ENCODE measurements around the gene STK32C.
"Not testable (repeated sequence)": the region's sequence is repeated elsewhere in the genome, so short reads cannot be mapped to it uniquely, and the experiment has no call there.

Gene STK32C

DNA sequence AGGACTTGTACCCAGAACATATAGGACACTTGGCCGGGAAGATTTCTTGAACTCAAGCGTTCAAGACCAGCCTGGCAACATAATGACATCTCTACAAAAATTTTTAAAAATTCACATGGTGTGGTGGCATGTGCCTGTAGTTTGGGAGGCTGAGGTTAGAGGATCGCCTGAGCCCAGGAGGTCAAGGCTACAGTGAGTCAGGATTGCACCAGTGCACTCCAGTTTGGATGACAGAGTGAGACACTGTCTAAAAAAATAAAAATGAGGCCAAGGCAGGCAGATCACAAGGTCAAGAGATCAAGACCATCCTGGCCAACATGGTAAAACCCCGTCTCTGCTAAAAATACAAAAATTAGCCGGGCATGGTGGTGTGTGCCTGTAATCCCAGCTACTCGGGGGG lies 9.7 kb upstream of the STK32C start:
- not testable (repeated sequence) for DNase-seq

DNA sequence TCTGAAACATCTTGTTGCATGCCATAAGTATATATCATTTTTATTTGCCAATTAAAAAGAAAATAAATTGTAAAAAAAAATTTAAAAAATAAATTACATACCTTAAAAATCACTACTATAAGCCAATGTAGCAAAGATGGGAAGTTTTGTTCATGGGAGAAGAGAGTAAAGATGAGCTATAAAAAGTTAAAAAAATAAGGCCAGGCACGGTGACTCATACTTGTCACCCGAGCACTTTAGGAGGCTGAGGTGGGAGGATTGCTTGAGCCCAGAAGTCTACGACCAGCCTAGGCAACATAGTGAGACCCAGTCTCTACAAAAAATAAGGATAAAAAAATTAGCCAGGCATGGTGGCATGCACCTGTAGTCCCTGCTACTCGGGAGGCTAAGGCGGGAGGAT lies 8.4 kb upstream of the STK32C start:
- DNase-seq = no peak

- DNase-seq = not testable (repeated sequence)
Measured at GRCh38 chr10:132314881-132315280, 7.1 kb upstream of the STK32C start.

DNA sequence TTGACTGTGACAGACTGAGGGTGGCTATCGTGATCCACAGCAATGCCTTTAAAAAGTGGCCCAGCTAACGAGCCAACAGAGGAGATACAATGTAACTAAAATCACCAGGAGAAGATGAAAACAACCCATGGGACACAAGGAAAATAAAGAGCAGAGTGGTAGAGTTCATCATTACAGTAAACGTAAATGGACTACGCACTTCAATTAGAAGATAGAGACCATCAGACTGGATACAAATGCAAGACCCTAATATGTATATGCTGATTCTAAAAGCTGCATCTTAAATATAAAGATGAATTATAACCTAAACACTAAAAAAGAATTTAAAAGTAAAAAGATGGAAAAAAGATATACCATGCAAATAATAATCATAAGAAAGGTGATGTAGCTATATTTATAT lies 6.6 kb upstream of the STK32C start:
- no peak for DNase-seq

DNA sequence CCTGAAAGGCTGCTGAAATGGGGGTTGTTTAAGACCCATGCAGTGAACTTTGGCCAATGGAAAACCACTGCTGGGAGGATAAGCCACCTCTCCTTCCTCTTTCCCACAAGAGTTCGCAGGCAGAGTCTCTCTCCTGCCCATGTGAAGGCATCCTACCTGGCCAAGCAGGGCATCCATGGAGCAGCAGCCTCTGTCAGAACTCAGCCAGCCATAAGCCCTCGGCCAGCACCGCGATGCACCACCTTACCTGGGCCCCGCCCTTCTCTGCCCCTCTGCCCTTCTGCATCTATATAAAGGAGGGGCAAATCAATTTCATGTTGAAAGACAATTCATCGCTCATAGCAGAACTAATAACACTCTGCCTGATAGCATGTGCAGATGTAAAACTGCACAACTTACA lies 6.1 kb upstream of the STK32C start:
- DNase-seq = no peak

DNA sequence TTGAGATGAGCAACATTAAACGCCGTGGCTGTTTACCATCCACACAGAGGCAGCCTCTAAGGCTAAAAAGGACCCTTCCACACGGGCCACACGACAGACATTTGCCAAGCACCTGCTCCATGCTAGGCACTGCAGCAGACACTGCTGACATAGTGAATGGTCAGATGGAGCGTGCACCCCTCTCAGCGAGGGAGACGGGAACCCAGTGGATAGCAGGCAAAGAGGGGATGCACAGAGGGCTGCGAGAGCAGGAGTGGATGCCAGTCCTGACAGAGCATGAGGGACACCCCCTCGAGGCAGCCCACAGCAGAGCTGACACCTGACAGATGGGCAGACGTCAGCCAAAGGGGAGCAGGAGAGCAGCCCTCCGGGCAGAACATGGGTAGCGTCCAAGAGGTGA lies 5.6 kb upstream of the STK32C start:
- DNase-seq = no peak

GRCh38 chr10:132311338-132311939 lies 3.7 kb upstream of the STK32C start:
- DNase-seq = no peak

DNA sequence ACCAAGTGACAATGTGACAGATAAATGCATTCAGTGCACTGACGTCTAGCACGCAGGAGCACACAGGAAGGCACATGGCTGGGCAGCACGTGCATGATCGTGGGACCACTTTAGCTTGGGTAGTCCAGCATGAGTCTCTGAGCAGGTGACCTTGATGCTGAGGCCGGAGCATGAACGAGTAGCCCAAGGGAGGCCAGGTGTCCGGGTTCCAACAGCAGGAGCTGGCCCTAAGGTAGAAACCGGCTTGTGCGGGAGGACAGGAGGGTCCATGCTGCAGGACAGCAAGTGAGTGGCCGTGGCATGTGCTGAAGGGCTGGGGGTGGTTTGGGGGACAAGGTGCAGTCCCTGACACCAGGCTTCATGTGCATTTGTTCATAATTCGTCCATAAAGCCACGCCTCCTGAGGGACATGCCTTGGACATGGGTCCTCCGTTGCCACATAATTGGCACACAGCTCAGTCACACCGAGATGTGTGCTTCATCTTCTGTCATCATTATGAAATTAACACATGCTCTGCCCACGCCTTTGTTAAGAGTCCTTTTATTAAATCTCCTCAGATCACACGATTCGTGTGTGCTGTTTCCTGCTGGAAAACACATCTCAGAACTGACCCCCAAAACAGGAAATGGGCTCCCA lies 3.1 kb upstream of the STK32C start:
- DNase-seq = no peak

DNA sequence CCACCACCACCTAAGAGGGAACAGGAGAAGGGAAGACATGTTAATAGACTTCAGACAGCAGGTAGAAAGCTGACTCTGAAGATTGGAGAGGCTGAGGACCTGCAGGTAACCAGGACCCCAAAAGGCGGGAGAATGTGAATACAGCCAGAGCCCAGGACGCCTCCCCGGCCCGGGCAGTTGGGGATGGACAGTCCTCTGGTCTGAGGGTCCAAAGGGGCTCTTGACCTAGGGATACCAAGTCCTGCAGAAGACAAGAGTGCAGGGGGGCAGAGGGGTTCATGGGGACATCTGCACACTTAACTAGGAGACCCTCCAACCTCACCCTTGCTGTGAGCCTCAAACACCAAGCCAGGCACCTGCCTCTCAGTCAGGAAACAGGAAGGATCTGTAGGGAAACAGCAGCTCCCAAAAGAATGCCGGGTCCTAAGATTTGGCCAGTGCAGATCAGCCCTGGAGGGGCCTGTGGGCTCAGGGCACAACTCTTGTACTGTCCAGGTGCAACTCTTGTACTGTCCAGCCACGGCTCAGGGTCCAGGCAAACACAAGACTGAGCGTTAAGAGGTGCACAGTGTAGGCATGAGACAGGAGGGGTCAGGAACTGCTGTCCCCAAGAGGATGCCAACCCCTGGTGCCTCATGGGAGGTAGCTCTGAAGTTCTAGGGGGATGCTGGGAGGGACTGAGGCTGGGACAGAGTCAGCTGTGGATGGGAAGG lies 2.3 kb upstream of the STK32C start:
- no peak for DNase-seq

DNA sequence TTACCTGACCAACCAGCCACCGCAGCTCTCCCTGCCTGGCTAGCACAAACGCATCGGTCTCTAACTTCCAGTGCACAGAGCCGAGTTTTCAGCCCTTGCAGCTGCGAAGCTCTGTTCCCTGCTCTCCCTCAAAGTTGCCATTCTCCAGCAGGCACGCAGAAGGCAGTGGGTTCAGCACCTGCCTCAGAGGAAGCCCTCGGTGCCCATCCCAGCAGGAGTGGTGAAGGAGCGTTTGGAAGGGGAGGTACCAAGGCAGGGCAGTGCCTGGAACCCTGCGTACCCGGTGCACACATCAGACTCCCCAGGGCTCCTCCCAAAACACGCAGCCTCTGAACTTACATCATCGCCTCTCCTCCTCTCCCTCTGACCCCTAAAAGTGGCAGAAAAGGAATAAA lies 1.7 kb upstream of the STK32C start:
- DNase-seq = no peak

DNA sequence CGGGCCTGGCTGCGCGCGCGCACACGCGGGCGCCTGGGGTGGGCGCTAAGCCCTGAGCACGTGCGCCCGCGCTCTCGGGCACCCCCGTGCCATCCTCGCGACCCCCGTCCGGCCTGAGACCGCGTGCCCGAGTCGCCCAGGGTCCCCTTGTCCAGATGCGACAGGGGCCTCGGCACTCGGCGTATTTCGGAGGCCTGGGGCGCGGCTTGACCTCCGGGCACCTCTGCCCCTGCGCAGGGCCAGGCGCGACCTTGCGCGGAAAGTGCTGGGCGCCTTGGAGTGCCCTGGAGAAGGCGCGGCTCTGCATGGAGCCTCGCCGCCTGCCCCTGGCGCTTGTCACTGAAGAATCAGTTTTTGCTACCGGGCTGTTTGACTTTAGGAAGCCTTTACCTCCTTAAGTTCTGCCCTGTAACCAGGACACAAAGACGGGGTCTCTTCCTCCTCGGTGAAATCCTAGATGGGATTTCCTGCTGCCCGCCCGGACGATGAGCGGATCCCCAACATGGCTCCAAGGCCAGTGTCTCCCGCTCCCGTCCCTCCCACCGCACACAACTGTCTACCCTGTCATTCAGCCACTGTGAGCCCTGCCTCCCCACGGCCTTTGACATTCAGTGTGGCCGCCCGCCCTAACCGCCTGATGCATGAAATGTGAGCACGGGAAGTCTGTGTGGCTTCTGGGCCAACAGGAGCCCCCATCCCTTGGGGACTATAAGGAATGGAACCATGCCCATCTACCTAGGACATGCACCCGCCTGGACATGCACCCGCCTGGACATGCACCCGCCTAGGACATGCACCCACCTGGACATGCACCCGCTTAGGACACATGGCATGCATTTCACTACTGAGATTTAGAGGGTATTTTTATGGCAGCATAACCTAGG lies 1.1 kb upstream of the STK32C start:
- no peak for DNase-seq

DNA sequence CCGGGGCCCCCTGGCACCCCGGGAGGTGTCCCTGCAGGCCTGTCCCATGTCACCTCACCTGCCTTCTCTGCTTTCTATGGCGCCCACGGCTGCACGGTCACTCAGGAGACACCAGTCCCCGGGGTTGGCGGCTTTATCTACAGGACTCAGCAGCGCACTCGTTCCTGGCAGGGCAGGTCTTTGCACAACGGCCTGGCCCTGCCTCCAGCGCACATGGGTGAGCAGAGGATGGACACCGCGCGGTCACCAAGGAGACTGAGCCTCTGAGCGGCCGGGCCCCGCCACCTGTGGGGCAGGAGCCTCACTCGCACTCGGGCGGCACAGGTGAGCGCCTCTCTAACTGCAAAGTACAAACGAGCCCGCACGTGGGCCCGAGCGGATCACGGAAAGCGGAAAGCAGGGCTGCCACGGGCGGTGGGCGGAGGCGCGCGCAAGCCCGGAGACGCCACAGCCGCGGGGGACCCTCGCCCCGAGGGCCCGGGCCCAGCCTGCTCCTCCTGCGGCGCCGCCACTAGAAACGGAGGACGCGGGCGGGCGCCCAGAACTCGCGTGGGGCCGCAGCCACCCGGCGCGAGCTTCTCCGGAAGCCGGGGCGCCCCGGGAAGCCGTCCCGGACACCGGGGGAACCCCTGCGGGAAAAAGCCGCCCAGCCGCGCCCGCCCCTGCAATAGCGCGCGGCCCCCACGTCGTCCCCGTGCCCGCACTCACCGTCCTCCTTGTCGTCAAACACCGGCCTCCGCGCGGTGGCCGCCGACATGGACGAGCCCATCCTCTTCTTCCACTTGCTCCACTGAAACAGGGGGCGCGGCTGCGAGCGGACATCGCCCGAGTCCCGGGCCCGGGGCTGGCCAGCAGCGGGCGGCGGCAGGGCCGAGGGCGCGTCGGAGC lies 642 bp downstream of the STK32C start:
- peak in 1 of 14 donors; percentile 46 for DNase-seq

DNA sequence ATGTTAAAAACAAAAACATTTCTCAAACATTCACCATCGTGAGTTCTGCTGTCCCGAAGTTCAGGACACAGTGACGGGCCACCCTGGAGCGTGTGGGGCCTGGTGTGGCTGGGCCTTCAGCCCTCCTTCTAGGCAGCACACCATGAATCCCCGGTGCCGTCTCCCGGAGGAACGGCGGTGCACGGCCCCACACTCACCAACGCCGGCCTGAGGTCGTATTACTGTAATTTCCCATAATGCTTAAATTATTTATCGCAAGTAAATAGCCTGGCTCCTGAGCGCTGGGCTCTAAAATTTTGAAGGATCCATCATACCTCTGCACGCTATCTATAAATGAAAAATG lies 1.4 kb downstream of the STK32C start:
- no peak for DNase-seq

DNA sequence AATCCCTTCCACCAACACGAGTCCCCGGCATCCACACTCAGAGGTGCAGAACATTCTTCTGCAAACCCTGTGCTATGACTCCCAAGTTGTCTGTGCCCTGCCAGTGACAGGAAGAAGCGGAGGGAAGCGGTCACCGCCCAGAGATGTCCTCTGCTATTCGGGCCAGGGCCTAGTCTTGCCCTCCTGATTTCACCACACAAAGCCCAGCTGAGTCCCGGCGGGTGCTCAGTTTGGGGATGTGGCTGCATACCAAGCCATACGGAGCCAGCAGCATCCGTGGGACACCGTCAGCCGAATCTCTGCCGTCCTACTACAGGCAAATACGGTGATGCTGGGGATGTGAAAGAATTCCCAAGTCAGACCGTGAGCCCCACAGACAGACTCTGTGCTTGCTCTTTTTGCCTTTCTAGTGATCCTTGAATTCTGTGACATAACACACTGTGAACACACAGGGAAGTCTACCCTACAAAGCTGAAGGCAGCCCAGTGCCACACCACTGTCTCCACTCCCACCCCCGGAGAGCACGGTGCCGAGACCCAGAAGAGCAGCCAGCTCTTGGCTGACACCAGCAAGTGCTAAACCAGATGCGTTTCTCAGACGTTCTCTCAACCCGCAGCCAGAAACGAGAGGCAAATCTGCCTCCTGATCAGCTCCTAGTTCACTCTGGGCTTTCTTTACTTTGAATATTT lies 2.0 kb downstream of the STK32C start:
- no peak for DNase-seq

- no peak for DNase-seq
Measured at GRCh38 chr10:132304756-132305509, 2.8 kb downstream of the STK32C start.

- DNase-seq = no peak
Measured at GRCh38 chr10:132303361-132304115, 4.2 kb downstream of the STK32C start.

- DNase-seq = no peak
Measured at GRCh38 chr10:132302421-132303310, 5.1 kb downstream of the STK32C start.

GRCh38 chr10:132301371-132302330 lies 6.1 kb downstream of the STK32C start:
- DNase-seq = no peak
